Measurements from ENCODE around the gene MCUB.

GRCh38 chr4:109723110-109723509, 163.1 kb downstream of the MCUB start:
- TF ChIP-seq EZH2 (IDR thresholded peaks at IDR 0.05; ENCODE audit: borderline replicate concordance, insufficient read depth, low read length, poor library complexity, severe bottlenecking) (no peak), POLR2AphosphoS5 (IDR thresholded peaks at IDR 0.05) (no peak), CTCF (IDR thresholded peaks at IDR 0.05; ENCODE audit: poor library complexity, severe bottlenecking) (no peak), MXI1 (conservative IDR thresholded peaks at IDR 0.05; ENCODE audit: poor library complexity, severe bottlenecking) (no peak)

Data from neural cell (in vitro differentiated cells).